GM12801 (cell line): ENCODE data around the gene C10orf95.

Experiments
- CTCF ChIP-seq: IDR thresholded peaks from one replicate; pipeline ENCODE4 v1.5.1; 2011; ENCODE audit warnings: control low read depth; ENCODE audit not compliant: insufficient read length; ENCODE audit errors: extremely low read depth

Gene C10orf95

GRCh38 chr10:102421757-102422512 lies 29.4 kb downstream of the C10orf95 start:
- TF ChIP-seq CTCF = no peak

DNA sequence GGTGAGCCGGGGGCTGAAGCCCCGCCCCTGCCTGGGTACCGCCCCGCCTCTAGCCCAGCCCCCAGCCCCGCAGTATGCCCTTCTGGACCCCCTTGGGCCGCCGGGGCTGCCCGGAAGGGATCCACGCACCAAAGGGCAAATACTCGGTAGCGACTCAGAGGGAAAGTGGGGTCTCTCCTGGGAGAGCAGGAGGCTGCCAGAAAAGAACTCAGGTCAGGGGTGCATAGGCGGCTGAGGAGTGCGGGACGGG lies 29.9 kb downstream of the C10orf95 start:
- no peak for TF ChIP-seq CTCF

GRCh38 chr10:102420714-102421506 lies 30.4 kb downstream of the C10orf95 start, which contains the start of gene FBXL15:
TSS of gene FBXL15 (plus strand) at chr10:102420836. CDS start at chr10:102421130, 294 bp downstream.
- no peak for TF ChIP-seq CTCF

DNA sequence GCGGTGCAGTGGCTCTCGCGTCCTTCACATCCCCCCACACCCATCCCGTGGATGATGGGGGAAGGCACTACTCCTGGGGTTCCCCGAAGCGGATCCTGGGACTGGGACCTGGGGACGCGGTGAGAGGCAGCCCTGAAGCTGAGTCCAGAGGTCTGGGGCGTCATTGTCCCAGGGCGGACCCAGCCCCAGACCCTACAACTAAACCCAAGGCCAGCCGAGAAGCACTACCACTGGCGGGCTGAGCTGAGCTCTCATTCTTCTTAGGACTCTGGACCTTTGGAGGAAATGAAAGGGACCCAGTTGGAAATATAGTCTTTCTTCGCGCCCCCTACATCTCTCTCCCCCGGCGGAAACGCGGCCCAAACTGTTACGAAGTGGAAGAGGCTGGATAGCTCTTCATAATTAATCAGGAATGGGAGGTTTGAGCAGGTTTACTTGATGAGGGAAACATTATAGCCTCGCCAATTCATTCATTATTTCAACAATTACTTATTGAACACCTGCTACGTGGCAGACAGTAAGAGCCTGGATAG lies 31.1 kb downstream of the C10orf95 start:
- no peak for TF ChIP-seq CTCF

GRCh38 chr10:102419269-102420180 lies 31.8 kb downstream of the C10orf95 start:
- TF ChIP-seq CTCF = no peak

GRCh38 chr10:102418622-102419268 lies 32.6 kb downstream of the C10orf95 start, which contains the start of gene PSD:
TSS of gene PSD (minus strand) at chr10:102418785. CDS start at chr10:102417038, 1,747 bp downstream.
- TF ChIP-seq CTCF = no peak

DNA sequence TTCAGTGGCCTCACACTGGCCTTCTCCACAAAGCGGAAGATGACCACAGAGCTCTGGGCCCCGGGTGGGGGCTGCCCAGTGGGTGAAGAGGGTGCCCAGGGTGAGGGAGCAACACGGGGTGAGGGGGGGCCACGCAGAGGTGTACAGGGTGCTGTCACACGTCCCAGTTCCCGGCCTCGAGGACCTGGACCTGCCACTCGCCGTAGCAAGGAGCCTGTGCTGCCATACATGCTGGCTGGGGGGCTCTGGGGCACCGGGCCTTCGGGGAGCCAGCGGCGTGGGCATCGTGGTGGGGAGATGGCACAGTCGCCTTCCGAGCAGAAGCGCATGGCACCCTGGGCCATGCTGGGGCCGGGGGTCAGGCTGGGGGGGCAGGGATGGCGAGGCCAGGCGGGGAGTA lies 34.6 kb downstream of the C10orf95 start:
- no peak for TF ChIP-seq CTCF
